HUDEP-2 (cell line): Measurements from ENCODE around the gene SDCCAG8.
A peak's percentile ranks its signal among the peaks of the same experiment; 100 is the strongest.

Experiments
- DNase-seq, 76 experiments: peaks; one replicate each; lab custom pipeline; 2025; ENCODE audit not compliant: unreplicated experiment in 76 of 76; lab: John Stamatoyannopoulos, UW

Gene SDCCAG8

DNA sequence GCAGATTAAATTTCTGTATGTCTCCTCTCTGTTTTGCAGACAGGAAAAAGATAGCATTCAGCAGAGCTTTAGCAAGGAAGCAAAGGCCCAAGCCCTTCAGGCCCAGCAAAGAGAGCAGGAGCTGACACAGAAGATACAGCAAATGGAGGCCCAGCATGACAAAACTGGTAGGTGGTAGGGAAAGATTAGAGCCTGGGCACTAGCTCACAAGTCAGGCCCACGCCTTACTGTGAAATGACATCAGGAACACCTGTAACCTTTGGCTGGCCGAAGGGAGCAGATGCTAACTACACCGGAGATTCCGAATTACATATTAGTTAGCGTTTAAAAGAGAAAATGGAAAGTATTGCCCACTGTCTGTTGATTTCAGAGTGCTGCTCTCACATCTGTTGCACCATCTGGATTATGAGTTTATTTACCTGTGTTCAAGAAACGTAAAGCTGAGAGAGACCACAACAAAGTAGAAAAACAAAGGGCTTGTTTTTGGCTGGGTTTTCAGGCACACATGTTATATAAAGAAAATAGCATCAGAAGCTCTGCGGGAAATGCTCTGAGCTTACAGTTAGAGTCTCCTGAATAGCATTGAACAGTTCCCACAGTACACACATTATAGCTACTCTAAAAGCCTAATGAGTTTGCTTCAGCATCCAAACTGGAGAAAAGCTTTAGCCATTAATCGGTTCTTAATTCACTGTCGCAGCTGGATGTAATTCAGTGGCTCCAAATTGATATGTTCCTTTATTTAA lies 160.0 kb downstream of the SDCCAG8 start:
- no peak for DNase-seq

DNA sequence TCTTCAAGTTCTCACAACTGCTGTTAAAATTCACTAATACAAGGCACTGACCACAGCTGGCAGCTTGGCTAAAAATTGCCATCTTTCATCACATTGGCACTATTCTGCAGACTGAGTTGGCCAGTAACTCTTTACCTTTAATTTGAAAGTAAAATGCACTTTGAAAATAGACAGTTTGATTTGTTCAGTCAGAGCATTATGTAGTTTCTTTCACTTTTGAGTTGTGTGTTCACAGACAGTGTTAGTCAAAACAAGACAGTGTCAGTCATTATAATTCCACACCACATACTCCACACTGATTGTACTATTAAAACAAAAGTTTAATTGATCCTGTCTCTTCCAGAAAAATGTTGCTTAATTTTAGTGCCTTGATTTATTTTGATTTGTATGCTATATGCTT lies 160.7 kb downstream of the SDCCAG8 start:
- DNase-seq, result no peak

DNA sequence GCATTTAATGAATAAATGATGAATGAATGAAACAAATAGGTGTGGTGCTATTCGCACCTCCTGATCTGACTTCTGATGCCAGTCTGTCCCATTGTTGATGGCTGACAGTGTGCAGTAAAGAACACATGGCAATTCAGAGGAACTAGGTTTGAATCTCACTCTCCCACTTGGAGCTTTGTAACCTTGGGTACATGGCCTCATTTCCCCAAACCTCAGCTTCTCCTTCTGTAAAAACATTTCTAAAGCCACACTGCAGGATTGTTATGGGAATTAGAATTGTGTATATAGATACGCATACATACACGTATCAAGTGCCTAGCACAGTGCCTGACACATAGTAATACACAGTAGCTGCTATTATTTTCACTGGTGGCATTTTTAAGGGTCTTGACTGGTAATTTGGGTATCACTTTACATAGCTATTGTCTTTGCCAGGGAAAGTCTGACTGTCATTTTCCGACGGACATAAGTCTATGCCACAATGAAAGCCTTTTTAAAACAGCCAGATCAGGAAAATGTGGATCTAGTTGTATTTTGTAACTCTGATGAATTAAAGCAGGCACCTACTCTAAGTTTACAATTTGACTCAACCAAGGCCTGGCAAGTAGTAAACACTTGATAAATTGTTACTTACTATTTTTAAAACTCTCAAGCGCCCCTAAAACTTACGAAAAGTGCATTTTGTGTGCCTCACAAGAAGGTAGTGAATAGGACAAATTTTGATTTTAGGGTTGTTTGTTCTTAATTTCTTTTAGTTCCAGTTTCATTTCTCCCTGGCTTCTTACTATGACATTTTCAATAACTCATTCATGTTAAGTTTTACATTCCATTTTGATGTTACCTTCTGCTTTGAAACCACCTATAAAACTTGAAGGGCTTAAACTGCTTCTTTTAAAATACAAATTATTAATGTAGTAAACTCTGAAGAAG lies 164.4 kb downstream of the SDCCAG8 start:
- no peak for DNase-seq

DNA sequence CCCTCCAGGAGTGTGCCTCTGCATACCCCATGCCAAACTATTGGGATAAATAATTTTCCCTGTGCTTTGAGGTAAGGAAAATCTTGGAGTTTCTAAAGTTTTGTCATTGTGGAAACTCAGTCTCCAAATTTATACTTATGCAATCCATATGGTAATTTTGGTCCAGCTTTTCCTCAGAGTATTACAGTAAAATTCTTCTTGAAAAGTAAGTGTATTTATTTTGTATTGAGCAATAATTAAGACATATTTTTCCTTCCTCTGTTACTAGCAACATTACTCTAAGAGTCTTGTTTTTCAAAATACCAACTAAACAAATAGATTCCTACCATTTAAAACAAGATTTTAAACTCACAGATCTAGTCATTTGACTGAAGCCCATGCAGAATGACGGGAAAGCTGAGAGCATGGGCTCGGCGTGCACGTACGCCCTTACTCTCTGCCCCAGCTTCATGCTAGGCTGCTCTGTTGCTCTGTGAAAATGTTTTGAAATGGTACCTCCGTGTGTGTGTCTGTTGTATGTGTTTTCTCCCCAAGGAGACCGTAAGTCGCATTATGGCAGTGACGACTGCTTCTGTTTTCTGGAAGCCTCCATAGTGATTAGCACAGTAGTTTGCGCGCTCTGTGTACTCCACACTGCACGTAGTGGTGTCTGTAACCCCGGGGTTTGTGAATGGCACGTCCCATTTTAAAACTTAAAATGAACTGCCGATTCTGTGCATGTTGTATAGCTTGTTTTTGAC lies 165.3 kb downstream of the SDCCAG8 start:
- DNase-seq, result no peak

DNA sequence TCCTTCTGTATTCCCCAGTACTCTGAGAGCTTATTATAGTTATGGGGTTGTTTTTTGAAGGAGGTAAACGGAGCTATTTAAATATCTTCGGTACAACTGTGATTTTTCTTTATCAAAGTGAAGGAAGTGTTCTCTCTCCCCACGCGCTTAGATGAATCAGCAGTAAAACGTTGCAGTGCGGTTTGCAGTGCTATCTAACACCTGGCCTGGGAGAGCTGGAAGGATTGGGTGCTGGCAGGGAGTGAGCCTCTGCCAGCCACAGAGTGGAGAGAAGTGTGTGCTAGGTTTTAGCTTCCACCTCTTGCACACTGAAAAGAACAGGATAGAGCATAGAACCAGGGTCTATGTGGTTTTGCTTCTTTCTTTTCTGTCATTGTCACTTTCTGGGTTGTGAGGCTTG lies 165.9 kb downstream of the SDCCAG8 start:
- DNase-seq, result peak in 46 of 76 experiments; percentile 4 to 63 (median 25)

DNA sequence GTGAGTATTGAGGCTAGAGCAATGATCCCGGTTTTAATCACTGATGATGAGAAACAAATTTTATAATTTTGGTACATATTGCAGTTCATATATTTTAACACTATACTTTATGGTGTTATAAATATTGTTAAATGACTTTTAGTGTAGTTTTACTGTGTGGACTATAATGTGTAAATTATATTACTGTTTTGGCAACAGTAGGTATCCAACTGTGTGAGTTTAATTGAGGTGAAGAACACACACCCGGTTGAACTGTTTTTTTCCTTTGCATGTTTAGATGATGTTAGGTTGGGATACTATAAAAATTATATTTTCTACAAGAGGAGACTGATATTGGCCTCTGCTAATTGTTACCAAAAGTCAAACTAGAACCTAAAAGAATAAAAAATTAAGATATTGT lies 166.5 kb downstream of the SDCCAG8 start:
- no peak for DNase-seq

DNA sequence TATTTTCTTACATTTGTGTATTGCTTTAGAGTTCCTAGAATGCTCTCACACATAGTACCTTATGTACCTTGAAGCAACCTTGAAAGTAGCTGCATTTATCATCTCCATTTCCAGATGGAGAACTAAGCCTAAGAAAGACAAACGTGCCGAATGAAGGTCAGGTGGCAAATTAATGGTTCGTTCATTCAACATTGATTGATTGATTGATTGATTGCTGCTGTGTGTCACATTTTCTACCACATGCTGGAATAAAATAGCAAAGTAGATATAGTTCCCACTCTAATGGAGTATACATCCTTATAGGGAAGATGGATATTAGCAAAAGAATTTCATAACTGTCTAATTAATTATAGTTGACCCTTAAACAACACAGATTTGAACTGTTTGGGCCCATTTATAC lies 172.2 kb downstream of the SDCCAG8 start:
- DNase-seq, result no peak

DNA sequence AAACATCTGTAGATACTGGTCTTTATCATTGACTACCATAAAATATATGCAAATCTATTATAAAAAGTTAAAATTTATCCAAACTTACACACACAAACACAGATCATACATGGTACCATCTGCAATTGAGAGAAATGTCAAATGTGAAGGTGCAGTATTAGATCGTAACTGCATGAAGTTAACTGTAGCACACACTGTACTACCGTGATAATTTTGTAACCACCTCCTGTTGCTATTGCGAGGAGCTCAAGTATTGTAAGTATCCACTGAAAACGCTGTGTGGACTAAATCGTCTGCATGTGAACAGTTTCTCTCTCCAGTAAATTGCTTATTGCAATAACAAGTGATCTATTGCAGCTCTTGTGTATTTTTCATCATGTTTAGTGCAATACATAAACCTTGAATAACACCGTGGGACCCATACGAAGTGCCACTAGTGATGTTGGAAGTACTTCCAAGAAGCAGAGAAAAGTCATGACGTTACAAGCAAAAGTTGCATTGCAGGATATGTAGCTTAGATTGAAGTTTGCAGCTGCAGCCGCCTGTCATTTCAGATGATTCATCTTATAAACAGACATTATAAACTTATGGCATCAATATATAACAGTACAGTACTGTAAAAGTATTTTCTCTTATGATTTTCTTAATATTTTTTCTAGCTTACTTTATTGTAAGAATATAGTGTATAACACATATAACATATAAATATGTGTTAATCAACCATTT lies 172.9 kb downstream of the SDCCAG8 start:
- DNase-seq, result no peak

DNA sequence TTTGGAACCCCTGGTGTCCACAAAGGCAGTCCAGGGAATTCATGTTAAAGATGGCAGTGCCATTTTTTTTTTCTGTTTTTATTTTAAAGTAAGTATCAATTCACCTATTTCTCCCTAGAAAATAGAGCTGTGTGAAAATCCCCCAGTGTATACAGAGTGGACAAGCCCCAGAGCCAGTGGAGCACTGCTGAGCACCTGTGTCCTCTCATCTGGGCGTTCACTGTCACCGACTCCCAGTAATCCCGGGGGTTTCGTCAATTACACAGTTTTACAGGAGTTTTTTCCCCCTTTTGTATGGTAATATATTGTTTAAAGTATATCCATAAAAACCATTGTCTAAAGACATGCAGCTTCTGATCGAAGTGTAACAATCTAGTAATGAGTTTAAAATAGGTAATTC lies 175.8 kb downstream of the SDCCAG8 start:
- no peak for DNase-seq

DNA sequence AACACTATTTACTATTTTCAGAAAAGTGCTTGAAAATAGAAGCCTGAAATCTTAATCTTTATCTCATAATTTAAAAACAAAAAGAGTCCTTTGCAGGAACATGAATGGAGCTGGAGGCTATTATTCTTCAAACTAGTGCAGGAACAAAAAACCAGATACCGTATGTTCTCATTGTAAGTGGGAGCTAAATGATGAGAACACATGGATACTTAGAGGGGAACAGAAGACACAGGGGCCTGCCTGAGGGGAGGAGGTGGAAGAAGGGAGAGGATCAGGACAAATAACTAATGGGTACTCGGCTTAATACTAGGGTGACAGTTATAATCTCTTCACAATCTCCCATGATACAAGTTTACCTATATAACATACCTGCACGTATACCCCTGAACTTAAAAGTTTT lies 176.3 kb downstream of the SDCCAG8 start:
- DNase-seq, result no peak

DNA sequence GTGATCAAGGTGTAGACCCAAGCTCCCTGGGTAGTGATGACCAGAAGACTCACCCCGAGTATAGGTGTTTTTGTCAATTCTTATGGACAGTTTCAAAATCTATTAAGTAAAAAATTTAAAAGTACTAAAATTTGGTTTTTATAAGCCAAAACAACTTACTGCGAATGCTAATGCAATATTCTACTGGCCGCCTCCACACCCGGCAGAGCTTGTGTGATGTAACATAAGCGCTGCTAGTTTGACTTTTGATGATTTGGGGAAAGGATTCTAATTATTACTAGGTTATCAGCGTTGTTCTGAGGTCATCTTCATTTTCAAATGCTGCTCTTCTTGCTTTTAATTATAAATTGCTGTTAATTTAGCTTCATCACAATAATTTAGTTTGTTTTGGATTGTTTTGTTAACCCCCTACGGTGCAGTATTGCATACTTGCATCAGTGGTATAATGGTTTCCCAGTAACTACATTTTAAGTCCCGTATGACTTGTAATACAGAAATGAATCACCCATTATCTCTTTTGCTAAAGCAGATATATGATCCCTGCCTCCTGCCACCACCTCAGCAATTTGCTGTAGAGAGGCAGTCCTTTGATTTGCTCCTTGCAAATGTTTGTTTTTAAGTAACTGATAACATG lies 178.0 kb downstream of the SDCCAG8 start:
- no peak for DNase-seq

DNA sequence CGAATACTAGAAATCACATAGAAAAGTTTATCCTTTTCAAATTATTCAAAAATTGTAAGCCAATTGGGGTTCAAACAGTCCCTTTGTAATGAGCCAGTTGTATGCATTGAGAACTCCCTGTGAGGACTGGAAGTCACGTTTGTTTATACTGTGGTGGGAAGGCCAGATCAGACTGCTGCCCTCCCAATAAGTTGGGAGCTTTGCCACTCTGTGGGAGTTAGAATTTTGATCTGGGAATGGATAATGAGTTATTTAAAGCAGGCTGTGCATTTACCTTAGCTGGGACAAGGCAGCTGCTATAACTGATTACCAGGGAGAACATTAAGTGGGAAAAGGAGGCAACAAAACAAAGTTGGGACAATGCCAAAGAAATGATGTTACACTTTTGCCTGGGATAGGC lies 178.8 kb downstream of the SDCCAG8 start:
- no peak for DNase-seq

DNA sequence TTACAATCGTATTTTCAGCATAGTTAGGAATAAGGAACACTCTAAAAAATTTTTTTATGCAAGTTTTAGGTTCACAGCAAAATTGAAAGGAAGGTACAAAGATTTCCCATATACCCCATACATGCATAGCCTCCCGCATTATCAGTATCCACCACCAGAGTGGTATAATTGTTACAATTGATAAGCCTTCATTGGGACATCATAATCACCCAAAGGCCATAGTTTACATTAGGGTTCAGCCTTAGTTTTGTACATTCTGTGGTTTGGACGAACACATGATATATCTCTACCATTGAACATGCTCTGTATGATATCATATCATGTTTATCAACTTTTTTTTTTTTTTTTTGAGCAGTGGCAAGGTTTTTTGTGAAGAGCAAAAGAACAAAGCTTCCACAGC lies 180.0 kb downstream of the SDCCAG8 start:
- peak in 34 of 76 experiments; percentile 5 to 86 (median 64) for DNase-seq

DNA sequence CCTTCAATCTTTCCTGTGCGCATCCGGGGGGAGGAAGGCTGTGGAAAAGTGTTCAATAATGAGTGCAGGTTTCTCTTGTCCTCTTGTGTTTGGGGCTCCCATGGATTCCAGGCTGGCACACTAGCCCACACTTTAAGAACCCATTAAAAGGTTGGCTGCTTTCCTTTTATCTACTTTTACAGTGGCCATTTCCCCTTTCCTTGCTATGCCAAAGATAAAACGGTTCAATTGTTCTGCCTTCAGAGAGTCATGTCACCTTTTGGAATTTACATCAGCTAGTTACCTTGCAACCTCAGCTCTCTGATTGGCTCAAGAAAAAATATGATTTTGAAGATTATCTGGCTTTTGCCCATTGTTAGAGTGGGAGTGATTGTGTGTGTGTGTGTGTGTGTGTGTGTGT lies 182.3 kb downstream of the SDCCAG8 start:
- no peak for DNase-seq

DNA sequence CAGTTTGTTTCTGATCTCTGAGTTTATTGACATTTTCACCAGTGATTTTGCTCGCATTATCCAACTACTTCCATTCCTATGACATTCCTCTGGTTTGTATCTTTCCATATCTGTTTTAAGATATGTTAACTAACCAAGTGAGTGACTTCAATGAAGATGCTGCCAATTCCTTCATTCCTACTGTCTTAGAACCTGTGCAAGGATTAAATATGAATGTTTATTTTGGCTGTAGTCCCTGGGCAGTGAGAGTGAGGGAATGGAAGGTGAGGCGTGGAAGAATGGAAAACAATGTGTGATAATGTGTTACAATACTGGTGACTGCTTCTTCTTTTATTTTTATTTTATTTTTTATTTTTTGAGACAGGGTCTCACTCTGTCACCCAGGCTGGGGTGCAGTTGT lies 183.0 kb downstream of the SDCCAG8 start:
- no peak for DNase-seq

DNA sequence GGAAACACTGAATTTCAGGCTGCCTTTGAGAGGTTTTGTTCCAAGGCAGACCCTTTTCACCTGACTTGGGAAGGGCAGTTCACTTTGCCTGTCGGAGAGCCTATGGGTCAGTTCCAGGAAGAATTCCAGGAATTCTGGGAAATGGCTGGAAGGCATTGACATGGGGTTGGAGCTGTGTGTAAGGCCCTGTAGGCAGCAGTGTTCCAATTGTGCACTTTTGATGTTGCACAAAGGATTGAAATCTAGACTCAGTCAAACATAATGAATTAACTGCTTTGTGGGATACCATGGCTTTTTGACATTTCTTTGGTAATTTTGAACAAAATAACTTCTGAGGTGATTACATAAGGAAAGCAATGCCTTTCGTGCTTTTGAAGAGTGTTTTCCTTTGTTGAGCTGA lies 184.6 kb downstream of the SDCCAG8 start:
- DNase-seq, result no peak

DNA sequence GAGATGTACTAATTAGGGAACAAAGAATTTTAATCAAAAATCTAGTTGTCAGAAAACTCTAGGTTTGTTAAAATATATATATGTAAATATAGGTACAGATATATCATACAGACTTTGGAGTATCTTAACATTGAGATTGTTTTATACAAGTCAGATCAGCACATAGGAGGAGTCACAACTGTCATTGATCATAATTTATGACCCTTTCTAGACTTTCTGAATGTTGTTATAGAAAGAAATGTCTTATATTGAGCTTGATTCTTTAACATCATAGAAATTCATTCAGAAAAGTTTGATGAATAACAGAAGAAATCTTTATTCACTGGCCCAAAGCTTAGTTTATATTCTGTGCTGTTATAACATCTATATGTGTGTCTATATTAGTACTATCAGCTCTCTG lies 185.8 kb downstream of the SDCCAG8 start:
- no peak for DNase-seq

DNA sequence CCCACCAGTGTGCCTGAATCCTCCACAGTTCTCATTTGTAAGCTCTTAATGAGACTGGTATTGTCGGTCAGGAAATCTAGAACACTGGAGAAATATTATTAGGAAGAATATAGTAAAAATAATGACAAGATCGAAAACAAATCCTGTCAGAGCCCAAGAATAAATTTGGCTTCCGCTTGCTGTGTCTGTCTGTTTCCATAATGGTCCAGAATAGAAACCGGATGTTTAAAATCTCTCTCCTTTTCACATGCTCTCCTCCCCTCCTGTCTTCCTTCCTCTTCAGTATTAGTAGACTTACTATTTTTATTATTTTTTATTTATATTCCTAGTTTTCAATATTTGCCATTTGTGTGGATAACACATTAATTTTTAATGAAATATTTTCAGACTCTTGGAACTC lies 187.7 kb downstream of the SDCCAG8 start:
- no peak for DNase-seq

DNA sequence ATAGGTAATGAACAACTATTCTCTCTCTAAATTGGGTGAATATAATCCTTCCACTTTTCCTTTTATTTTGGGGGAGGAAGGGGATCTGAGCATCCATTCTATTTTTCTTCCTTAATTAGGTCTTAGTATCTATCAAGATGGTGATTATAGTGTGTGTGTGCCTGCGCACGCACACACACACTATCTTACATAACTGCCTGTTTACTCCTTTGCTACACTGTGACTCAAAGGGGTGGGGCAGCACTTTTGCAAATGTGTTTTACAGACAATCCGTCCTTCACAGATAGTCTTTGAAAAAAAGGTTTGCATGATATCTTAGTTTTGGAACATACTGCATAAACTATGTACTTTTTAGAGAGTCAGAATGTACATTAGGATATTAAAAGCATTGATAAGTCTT lies 191.5 kb downstream of the SDCCAG8 start:
- peak in 73 of 76 experiments; percentile 14 to 91 (median 67) for DNase-seq

DNA sequence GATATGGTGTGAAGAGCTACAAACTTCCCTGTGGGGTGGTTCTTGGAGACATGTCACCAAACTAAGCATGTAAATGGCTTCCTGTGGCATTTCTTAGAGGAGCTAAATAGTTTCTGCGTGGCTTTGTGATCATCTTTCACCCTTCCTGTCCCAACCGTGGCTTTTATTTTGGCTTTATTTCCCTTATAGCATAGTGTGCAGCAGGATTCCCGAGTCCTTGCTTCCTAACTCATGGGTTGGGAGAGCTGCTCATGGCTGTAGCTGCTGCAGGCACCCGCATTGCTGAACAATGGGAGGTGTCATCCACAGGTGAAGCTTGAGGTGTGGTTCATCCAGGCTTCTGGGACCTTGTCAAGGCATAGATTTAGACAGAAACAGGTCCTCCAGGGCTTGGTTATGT lies 192.0 kb downstream of the SDCCAG8 start:
- no peak for DNase-seq
